Trophoblast cell (in vitro differentiated cells and primary cell): Measurements from ENCODE around the gene ATP23.

Experiments used
- DNase-seq, 2 donors: peaks; one replicate each; pipeline ENCODE4 v3.0.0-alpha.2; 2016
- H2AFZ ChIP-seq: 2 replicates; pipeline ENCODE4 v1.6.1; 2013; ENCODE audit warnings: low read length, moderate library complexity, mild to moderate bottlenecking; ENCODE audit not compliant: insufficient read depth, poor library complexity
- H2AK5ac ChIP-seq: 2 replicates; pipeline ENCODE4 v1.6.1; 2013; ENCODE audit warnings: mild to moderate bottlenecking, low read length
- H2BK120ac ChIP-seq: 2 replicates; pipeline ENCODE4 v1.6.1; 2013; ENCODE audit warnings: low read length, mild to moderate bottlenecking, moderate library complexity; ENCODE audit not compliant: insufficient read depth, poor library complexity
- H2BK12ac ChIP-seq: 2 replicates; pipeline ENCODE4 v1.6.1; 2013; ENCODE audit warnings: mild to moderate bottlenecking, low read length, moderate library complexity
- H2BK5ac ChIP-seq: 2 replicates; pipeline ENCODE4 v1.6.1; 2013; ENCODE audit warnings: low read length, low read depth, moderate library complexity, mild to moderate bottlenecking; ENCODE audit not compliant: poor library complexity
- H3K14ac ChIP-seq: 2 replicates; pipeline ENCODE4 v1.6.1; 2013; ENCODE audit warnings: mild to moderate bottlenecking, low read length
- H3K18ac ChIP-seq: 2 replicates; pipeline ENCODE4 v1.6.1; 2013; ENCODE audit warnings: mild to moderate bottlenecking, low read length
- H3K23ac ChIP-seq: 2 replicates; pipeline ENCODE4 v1.6.1; 2013; ENCODE audit warnings: low read length
- H3K27ac ChIP-seq: 2 replicates; pipeline ENCODE4 v1.5.1; 2013; ENCODE audit warnings: low read depth, mild to moderate bottlenecking, inconsistent platforms, low read length, moderate library complexity
- H3K27me3 ChIP-seq: 2 replicates; pipeline ENCODE4 v1.6.1; 2013; ENCODE audit warnings: inconsistent platforms, mild to moderate bottlenecking, low read length, moderate library complexity; ENCODE audit not compliant: insufficient read depth
- H3K36me3 ChIP-seq, 2 experiments: 1 replicate in 1 of 2; 2 replicates in 1 of 2; pipeline ENCODE4 v1.6.1; 2013; ENCODE audit warnings: low read length in 2 of 2, mild to moderate bottlenecking in 2 of 2, moderate library complexity in 1 of 2; ENCODE audit not compliant: insufficient read depth in 2 of 2, control insufficient read depth in 1 of 2
- H3K4ac ChIP-seq: 2 replicates; pipeline ENCODE4 v1.6.1; 2013; ENCODE audit warnings: low read depth, mild to moderate bottlenecking, low read length, moderate library complexity
- H3K4me1 ChIP-seq, 2 experiments: 1 replicate in 1 of 2; 2 replicates in 1 of 2; pipeline ENCODE4 v1.6.1; 2013; ENCODE audit warnings: low read length in 2 of 2, mild to moderate bottlenecking in 2 of 2, moderate library complexity in 1 of 2; ENCODE audit not compliant: insufficient read depth in 2 of 2, control insufficient read depth in 1 of 2
- H3K4me2 ChIP-seq: 2 replicates; pipeline ENCODE4 v1.6.1; 2013; ENCODE audit warnings: inconsistent platforms, mild to moderate bottlenecking, low read length, moderate library complexity
- H3K4me3 ChIP-seq: 2 replicates; pipeline ENCODE4 v1.5.1; 2013; ENCODE audit warnings: mild to moderate bottlenecking, low read depth, low read length, inconsistent platforms
- H3K79me1 ChIP-seq: one replicate; pipeline ENCODE4 v1.6.1; 2013; ENCODE audit warnings: low read length
- H3K79me2 ChIP-seq: 2 replicates; pipeline ENCODE4 v1.6.1; 2013; ENCODE audit warnings: low read length, mild to moderate bottlenecking; ENCODE audit not compliant: control insufficient read depth, insufficient read depth, poor library complexity
- H3K9ac ChIP-seq: 2 replicates; pipeline ENCODE4 v1.6.1; 2013; ENCODE audit warnings: mild to moderate bottlenecking, low read length
- H3K9me3 ChIP-seq: 2 replicates; pipeline ENCODE4 v1.6.1; 2013; ENCODE audit warnings: low read depth, mild to moderate bottlenecking, control low read depth, inconsistent platforms, low read length; ENCODE audit not compliant: insufficient read depth
- H4K12ac ChIP-seq: 2 replicates; pipeline ENCODE4 v1.6.1; 2013; ENCODE audit warnings: low read depth, mild to moderate bottlenecking, low read length, moderate library complexity
- H4K8ac ChIP-seq: 2 replicates; pipeline ENCODE4 v1.6.1; 2013; ENCODE audit warnings: low read depth, mild to moderate bottlenecking, low read length, moderate library complexity
- H4K91ac ChIP-seq: one replicate; pipeline ENCODE4 v1.6.1; 2013; ENCODE audit warnings: low read depth, mild to moderate bottlenecking, low read length, moderate library complexity
- WGBS: extraction: QIAGEN DNeasy Blood & Tissue Kit; methylation state at CpG from one replicate; pipeline ENCODE4 v1.1.7; 2013; ENCODE audit warnings: missing lambda C conversion rate; ENCODE audit not compliant: insufficient read length, insufficient coverage; ENCODE audit errors: extremely low coverage; 5-methylcytosine and 5-hydroxymethylcytosine counted together

The ATP23 gene

GRCh38 chr12:57907281-57907680 is 34.1 kb upstream of the ATP23 start:
- Histone ChIP-seq H3K14ac (no peak overlapping the region), H3K79me1 (no peaks in the 10 kb centered on the region), H4K12ac (no peak overlapping the region), H3K27me3 (no peaks in the 10 kb centered on the region), H4K91ac (no peak overlapping the region), H2BK5ac (no peak overlapping the region), H3K36me3 (no peaks in the 10 kb centered on the region), H3K27ac (no peak overlapping the region), H4K8ac (no peak overlapping the region), H3K18ac (no peak overlapping the region), H3K23ac (no peak overlapping the region), H3K4me2 (no peak overlapping the region), H2BK12ac (no peak overlapping the region), H3K9me3 (no peaks in the 10 kb centered on the region), H2AK5ac (no peak overlapping the region), H3K9ac (no peak overlapping the region), H3K79me2 (no peaks in the 10 kb centered on the region), H2BK120ac (no peak overlapping the region), H3K4me3 (no peak overlapping the region), H3K4ac (no peak overlapping the region), H2AFZ (no peak overlapping the region), H3K4me1 (no peaks in the 10 kb centered on the region)
- peak in 1 of 2 donors; percentile 51 for DNase-seq
- no CpG with 5 or more reads among the region's 3 CpGs for WGBS

GRCh38 chr12:57908511-57908910 is 32.9 kb upstream of the ATP23 start:
- no CpG with 5 or more reads among the region's 8 CpGs for WGBS
- no peak overlapping the region for H2BK12ac ChIP-seq

DNA sequence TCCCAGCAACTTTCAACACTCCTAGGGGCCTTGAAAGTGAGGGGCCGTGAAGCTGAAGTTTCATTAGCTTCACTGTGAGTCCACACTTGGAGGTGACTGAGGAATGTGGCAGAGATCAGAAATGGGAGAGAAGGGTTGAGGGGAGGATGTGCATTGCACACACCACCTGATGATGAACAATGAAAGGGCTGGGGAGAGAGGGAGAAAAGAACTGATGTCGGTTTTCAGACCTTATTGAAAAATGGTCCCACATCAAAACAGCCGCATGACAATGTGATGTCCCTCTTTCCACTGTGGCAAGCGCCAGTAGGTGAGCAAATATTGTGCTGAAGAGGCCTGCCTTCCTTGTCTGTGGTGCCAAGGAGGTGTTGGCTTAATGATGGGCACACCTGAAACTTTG is 32.3 kb upstream of the ATP23 start:
- Histone ChIP-seq H3K14ac (no peak overlapping the region), H2BK12ac (no peak overlapping the region), H3K79me1 (no peaks in the 10 kb centered on the region), H3K18ac (no peak overlapping the region), H4K8ac (no peak overlapping the region), H3K4me2 (no peak overlapping the region), H4K12ac (no peak overlapping the region), H3K79me2 (no peaks in the 10 kb centered on the region), H3K9ac (no peak overlapping the region), H3K9me3 (no peaks in the 10 kb centered on the region), H4K91ac (no peak overlapping the region), H3K4me1 (no peaks in the 10 kb centered on the region), H3K23ac (no peak overlapping the region), H2AFZ (no peak overlapping the region), H3K36me3 (no peaks in the 10 kb centered on the region), H2BK120ac (no peak overlapping the region), H2AK5ac (no peak overlapping the region), H3K4ac (no peak overlapping the region), H2BK5ac (no peak overlapping the region), H3K27ac (no peak overlapping the region), H3K27me3 (no peaks in the 10 kb centered on the region), H3K4me3 (no peak overlapping the region)
- WGBS, result no CpG with 5 or more reads among the region's 4 CpGs
- no peak for DNase-seq

More at GRCh38 chr12:57908511-57908910, 32.9 kb upstream of the ATP23 start:
- H3K18ac ChIP-seq, result no peak overlapping the region
- no peak for DNase-seq
- no peak overlapping the region for H3K27ac ChIP-seq
- no peak overlapping the region for H4K8ac ChIP-seq
- H2BK5ac ChIP-seq, result no peak overlapping the region
- no peaks in the 10 kb centered on the region for H3K79me2 ChIP-seq
- H2AK5ac ChIP-seq, result no peak overlapping the region
- H3K9ac ChIP-seq, result no peak overlapping the region
- no peak overlapping the region for H3K4me3 ChIP-seq
- no peak overlapping the region for H3K4ac ChIP-seq
- no peak overlapping the region for H3K4me2 ChIP-seq
- no peaks in the 10 kb centered on the region for H3K4me1 ChIP-seq
- H3K9me3 ChIP-seq, result no peaks in the 10 kb centered on the region
- H3K23ac ChIP-seq, result no peak overlapping the region
- no peak overlapping the region for H2BK120ac ChIP-seq
- no peak overlapping the region for H4K91ac ChIP-seq
- H3K14ac ChIP-seq, result no peak overlapping the region
- H4K12ac ChIP-seq, result no peak overlapping the region
- H3K36me3 ChIP-seq, result no peaks in the 10 kb centered on the region
- H2AFZ ChIP-seq, result no peak overlapping the region
- H3K79me1 ChIP-seq, result no peaks in the 10 kb centered on the region
- H3K27me3 ChIP-seq, result no peaks in the 10 kb centered on the region

GRCh38 chr12:57909611-57910010 is 31.8 kb upstream of the ATP23 start:
- H3K14ac ChIP-seq, result no peak overlapping the region
- no peaks in the 10 kb centered on the region for H3K79me2 ChIP-seq
- no peaks in the 10 kb centered on the region for H3K79me1 ChIP-seq
- no peaks in the 10 kb centered on the region for H3K27me3 ChIP-seq
- no peaks in the 10 kb centered on the region for H3K4me1 ChIP-seq
- no peak for DNase-seq
- H3K4me3 ChIP-seq, result no peak overlapping the region
- no peak overlapping the region for H2AFZ ChIP-seq
- no peaks in the 10 kb centered on the region for H3K36me3 ChIP-seq
- H3K18ac ChIP-seq, result no peak overlapping the region
- H3K9me3 ChIP-seq, result no peaks in the 10 kb centered on the region
- H3K23ac ChIP-seq, result no peak overlapping the region
- H3K9ac ChIP-seq, result no peak overlapping the region
- H3K4ac ChIP-seq, result no peak overlapping the region
- no peak overlapping the region for H2BK120ac ChIP-seq
- no peak overlapping the region for H4K8ac ChIP-seq
- no CpG with 5 or more reads among the region's 4 CpGs for WGBS
- H3K4me2 ChIP-seq, result no peak overlapping the region
- H4K91ac ChIP-seq, result no peak overlapping the region
- H2BK5ac ChIP-seq, result no peak overlapping the region
- H2AK5ac ChIP-seq, result no peak overlapping the region
- no peak overlapping the region for H4K12ac ChIP-seq
- no peak overlapping the region for H3K27ac ChIP-seq
- no peak overlapping the region for H2BK12ac ChIP-seq
